Measurements from ENCODE around the gene TAS2R60. TPM values are rescaled to one million over a fixed set of nuclear protein-coding genes. Genes with fewer than 3 reads are reported as not detected.

The TAS2R60 gene
- polyA plus RNA-seq, 1 donor from 2014 or later, result not detected

DNA sequence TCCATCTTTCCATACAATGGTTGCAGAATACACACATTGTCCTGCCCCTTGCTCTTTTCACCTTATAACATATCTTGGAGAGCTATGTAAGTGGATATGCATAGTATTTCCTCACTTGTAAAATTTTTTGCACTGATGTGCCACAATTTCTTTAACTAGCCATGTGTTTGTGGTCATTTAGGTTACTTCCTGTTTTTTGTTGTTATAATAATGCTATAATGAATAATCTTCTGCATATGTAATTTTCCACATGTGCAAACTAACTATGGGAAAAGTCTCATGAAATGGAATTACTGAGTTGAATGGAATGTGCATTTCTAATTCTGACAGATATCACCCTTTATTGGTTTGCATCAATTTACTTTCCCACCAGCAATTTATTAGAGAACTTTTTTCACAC is 37.2 kb downstream of the TAS2R60 start:
- Histone ChIP-seq H3K4me3 (ENCODE audit: low read length) (no peak overlapping the region), H3K27me3 (ENCODE audit: insufficient read depth, low read depth, low read length) (no peaks in the 10 kb centered on the region), H4K20me1 (ENCODE audit: insufficient read depth) (no peaks in the 10 kb centered on the region), H3K4me2 (ENCODE audit: low read length) (no peak overlapping the region), H3K27ac (ENCODE audit: low read length) (no peak overlapping the region), H3K79me2 (replicated peaks; ENCODE audit: insufficient read depth, low read length) (no peaks in the 10 kb centered on the region), H3K9me3 (ENCODE audit: low read length) (no peaks in the 10 kb centered on the region), H3F3A (ENCODE audit: insufficient read depth, low read length, poor library complexity, severe bottlenecking) (no peaks in the 10 kb centered on the region), H3K36me3 (ENCODE audit: insufficient read depth, low read length) (no peaks in the 10 kb centered on the region), H3K9ac (ENCODE audit: low read length) (no peak overlapping the region), H2AFZ (ENCODE audit: low read depth, low read length) (no peak overlapping the region), H3K9me2 (ENCODE audit: insufficient read depth, low read length) (no peaks in the 10 kb centered on the region)
- TF ChIP-seq, protein P1, sequence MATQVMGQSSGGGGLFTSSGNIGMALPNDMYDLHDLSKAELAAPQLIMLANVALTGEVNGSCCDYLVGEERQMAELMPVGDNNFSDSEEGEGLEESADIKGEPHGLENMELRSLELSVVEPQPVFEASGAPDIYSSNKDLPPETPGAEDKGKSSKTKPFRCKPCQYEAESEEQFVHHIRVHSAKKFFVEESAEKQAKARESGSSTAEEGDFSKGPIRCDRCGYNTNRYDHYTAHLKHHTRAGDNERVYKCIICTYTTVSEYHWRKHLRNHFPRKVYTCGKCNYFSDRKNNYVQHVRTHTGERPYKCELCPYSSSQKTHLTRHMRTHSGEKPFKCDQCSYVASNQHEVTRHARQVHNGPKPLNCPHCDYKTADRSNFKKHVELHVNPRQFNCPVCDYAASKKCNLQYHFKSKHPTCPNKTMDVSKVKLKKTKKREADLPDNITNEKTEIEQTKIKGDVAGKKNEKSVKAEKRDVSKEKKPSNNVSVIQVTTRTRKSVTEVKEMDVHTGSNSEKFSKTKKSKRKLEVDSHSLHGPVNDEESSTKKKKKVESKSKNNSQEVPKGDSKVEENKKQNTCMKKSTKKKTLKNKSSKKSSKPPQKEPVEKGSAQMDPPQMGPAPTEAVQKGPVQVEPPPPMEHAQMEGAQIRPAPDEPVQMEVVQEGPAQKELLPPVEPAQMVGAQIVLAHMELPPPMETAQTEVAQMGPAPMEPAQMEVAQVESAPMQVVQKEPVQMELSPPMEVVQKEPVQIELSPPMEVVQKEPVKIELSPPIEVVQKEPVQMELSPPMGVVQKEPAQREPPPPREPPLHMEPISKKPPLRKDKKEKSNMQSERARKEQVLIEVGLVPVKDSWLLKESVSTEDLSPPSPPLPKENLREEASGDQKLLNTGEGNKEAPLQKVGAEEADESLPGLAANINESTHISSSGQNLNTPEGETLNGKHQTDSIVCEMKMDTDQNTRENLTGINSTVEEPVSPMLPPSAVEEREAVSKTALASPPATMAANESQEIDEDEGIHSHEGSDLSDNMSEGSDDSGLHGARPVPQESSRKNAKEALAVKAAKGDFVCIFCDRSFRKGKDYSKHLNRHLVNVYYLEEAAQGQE (IDR thresholded peaks at IDR 0.05; ENCODE audit: borderline replicate concordance), result no peak
- TF ChIP-seq SMC3 (conservative IDR thresholded peaks at IDR 0.05; ENCODE audit: poor library complexity), result no peak
- TF ChIP-seq RAD21 (conservative IDR thresholded peaks at IDR 0.05), result no peak
- no peak for TF ChIP-seq MXI1 (conservative IDR thresholded peaks at IDR 0.05; ENCODE audit: poor library complexity, severe bottlenecking)
- TF ChIP-seq, protein P2, sequence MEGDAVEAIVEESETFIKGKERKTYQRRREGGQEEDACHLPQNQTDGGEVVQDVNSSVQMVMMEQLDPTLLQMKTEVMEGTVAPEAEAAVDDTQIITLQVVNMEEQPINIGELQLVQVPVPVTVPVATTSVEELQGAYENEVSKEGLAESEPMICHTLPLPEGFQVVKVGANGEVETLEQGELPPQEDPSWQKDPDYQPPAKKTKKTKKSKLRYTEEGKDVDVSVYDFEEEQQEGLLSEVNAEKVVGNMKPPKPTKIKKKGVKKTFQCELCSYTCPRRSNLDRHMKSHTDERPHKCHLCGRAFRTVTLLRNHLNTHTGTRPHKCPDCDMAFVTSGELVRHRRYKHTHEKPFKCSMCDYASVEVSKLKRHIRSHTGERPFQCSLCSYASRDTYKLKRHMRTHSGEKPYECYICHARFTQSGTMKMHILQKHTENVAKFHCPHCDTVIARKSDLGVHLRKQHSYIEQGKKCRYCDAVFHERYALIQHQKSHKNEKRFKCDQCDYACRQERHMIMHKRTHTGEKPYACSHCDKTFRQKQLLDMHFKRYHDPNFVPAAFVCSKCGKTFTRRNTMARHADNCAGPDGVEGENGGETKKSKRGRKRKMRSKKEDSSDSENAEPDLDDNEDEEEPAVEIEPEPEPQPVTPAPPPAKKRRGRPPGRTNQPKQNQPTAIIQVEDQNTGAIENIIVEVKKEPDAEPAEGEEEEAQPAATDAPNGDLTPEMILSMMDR (IDR thresholded peaks at IDR 0.05; ENCODE audit: poor library complexity, severe bottlenecking), result no peak
- no peak for TF ChIP-seq TAF1 (IDR thresholded peaks at IDR 0.05; ENCODE audit: low read depth)
- TF ChIP-seq EZH2 (IDR thresholded peaks at IDR 0.05; ENCODE audit: borderline replicate concordance, insufficient read depth, low read length, poor library complexity, severe bottlenecking), result no peak
- TF ChIP-seq POLR2AphosphoS5 (IDR thresholded peaks at IDR 0.05), result no peak
- TF ChIP-seq EP300 (conservative IDR thresholded peaks at IDR 0.05; ENCODE audit: poor library complexity, severe bottlenecking), result no peak

- no peaks in the 10 kb centered on the region for H3K36me3 ChIP-seq (ENCODE audit: insufficient read depth, low read length)
- H3K27ac ChIP-seq (ENCODE audit: low read length), result no peak overlapping the region
- H3K79me2 ChIP-seq (replicated peaks; ENCODE audit: insufficient read depth, low read length), result no peaks in the 10 kb centered on the region
- H4K20me1 ChIP-seq (ENCODE audit: insufficient read depth), result no peaks in the 10 kb centered on the region
- H3K9me3 ChIP-seq (ENCODE audit: low read length), result no peaks in the 10 kb centered on the region
- TF ChIP-seq EZH2 (IDR thresholded peaks at IDR 0.05; ENCODE audit: borderline replicate concordance, insufficient read depth, low read length, poor library complexity, severe bottlenecking) (no peak), EP300 (conservative IDR thresholded peaks at IDR 0.05; ENCODE audit: poor library complexity, severe bottlenecking) (no peak), TAF1 (IDR thresholded peaks at IDR 0.05; ENCODE audit: low read depth) (no peak), SMC3 (conservative IDR thresholded peaks at IDR 0.05; ENCODE audit: poor library complexity) (no peak)
- TF ChIP-seq, protein P2 (IDR thresholded peaks at IDR 0.05; ENCODE audit: poor library complexity, severe bottlenecking), result no peak
- TF ChIP-seq, protein P1 (IDR thresholded peaks at IDR 0.05; ENCODE audit: borderline replicate concordance), result no peak
- no peak overlapping the region for H2AFZ ChIP-seq (ENCODE audit: low read depth, low read length)
- no peaks in the 10 kb centered on the region for H3K9me2 ChIP-seq (ENCODE audit: insufficient read depth, low read length)
- no peak overlapping the region for H3K9ac ChIP-seq (ENCODE audit: low read length)
- H3K4me3 ChIP-seq (ENCODE audit: low read length), result no peak overlapping the region
- H3F3A ChIP-seq (ENCODE audit: insufficient read depth, low read length, poor library complexity, severe bottlenecking), result no peaks in the 10 kb centered on the region
- H3K27me3 ChIP-seq (ENCODE audit: insufficient read depth, low read depth, low read length), result no peaks in the 10 kb centered on the region
- H3K4me2 ChIP-seq (ENCODE audit: low read length), result no peak overlapping the region
Measured at GRCh38 chr7:143484119-143484518, 40.9 kb downstream of the TAS2R60 start.
